Astrocyte (in vitro differentiated cells and primary cell): Measurements from ENCODE around the gene CD63. TPM values are rescaled to one million over a fixed set of nuclear protein-coding genes. Genes with fewer than 3 reads are reported as not detected.
A peak's percentile ranks its signal among the peaks of the same experiment; 100 is the strongest.

Experiments
- DNase-seq: peaks from one replicate; pipeline ENCODE4 v3.0.0-alpha.2; 2010; ENCODE audit warnings: low read depth
- FAIRE-seq: peaks from 2 replicates; lab custom pipeline; 2011; peaks lifted over from hg19 to GRCh38; lab: Jason Lieb, UNC
- H2AFZ ChIP-seq: 2 replicates; pipeline ENCODE4 v1.6.0; 2012; ENCODE audit warnings: low read depth, low read length, inconsistent platforms
- H3K27ac ChIP-seq: 2 replicates; pipeline ENCODE4 v1.5.1; 2011; ENCODE audit warnings: low read depth, low read length, inconsistent platforms
- H3K27me3 ChIP-seq: 2 replicates; pipeline ENCODE4 v1.6.0; 2011; ENCODE audit warnings: low read length, inconsistent platforms; ENCODE audit not compliant: insufficient read depth
- H3K36me3 ChIP-seq: 2 replicates; pipeline ENCODE4 v1.5.1; 2011; ENCODE audit warnings: low read length, inconsistent platforms; ENCODE audit not compliant: insufficient read depth
- H3K4me1 ChIP-seq: 2 replicates; pipeline ENCODE4 v1.5.1; 2011; ENCODE audit warnings: low read length, inconsistent platforms; ENCODE audit not compliant: insufficient read depth
- H3K4me2 ChIP-seq: 2 replicates; pipeline ENCODE4 v1.6.0; 2012; ENCODE audit warnings: low read length, inconsistent platforms
- H3K4me3 ChIP-seq: 2 replicates; pipeline ENCODE4 v1.5.1; 2011; ENCODE audit warnings: low read depth, mild to moderate bottlenecking, low read length, inconsistent platforms; ENCODE audit not compliant: insufficient read depth
- H3K79me2 ChIP-seq: 2 replicates; pipeline ENCODE4 v1.6.0; 2012; ENCODE audit warnings: mild to moderate bottlenecking, low read length, inconsistent platforms; ENCODE audit not compliant: insufficient read depth
- H3K9ac ChIP-seq: 2 replicates; pipeline ENCODE4 v1.6.0; 2012; ENCODE audit warnings: mild to moderate bottlenecking, low read length, inconsistent platforms
- H3K9me3 ChIP-seq: 2 replicates; pipeline ENCODE4 v1.5.1; 2012; ENCODE audit warnings: low read depth, mild to moderate bottlenecking, low read length, inconsistent platforms; ENCODE audit not compliant: insufficient read depth
- H4K20me1 ChIP-seq: 2 replicates; pipeline ENCODE4 v1.6.0; 2012; ENCODE audit warnings: low read length, inconsistent platforms; ENCODE audit not compliant: insufficient read depth
- H3K27ac Mint-ChIP-seq: one replicate; pipeline ENCODE4 v1.8.0; 2021; ENCODE audit warnings: mild to moderate bottlenecking, mixed read lengths; ENCODE audit not compliant: unreplicated experiment
- H3K27me3 Mint-ChIP-seq: one replicate; pipeline ENCODE4 v1.8.0; 2021; ENCODE audit warnings: low read depth, mixed read lengths; ENCODE audit not compliant: unreplicated experiment
- H3K36me3 Mint-ChIP-seq: one replicate; pipeline ENCODE4 v1.8.0; 2021; ENCODE audit warnings: low read depth, mixed read lengths; ENCODE audit not compliant: unreplicated experiment
- H3K4me1 Mint-ChIP-seq: one replicate; pipeline ENCODE4 v1.8.0; 2021; ENCODE audit warnings: low read depth, mixed read lengths; ENCODE audit not compliant: unreplicated experiment
- H3K4me3 Mint-ChIP-seq: one replicate; pipeline ENCODE4 v1.8.0; 2021; ENCODE audit warnings: mild to moderate bottlenecking, moderate library complexity, mixed read lengths; ENCODE audit not compliant: unreplicated experiment
- H3K9me3 Mint-ChIP-seq: one replicate; pipeline ENCODE4 v1.8.0; 2021; ENCODE audit warnings: mild to moderate bottlenecking, mixed read lengths; ENCODE audit not compliant: unreplicated experiment
- EZH2 ChIP-seq: IDR thresholded peaks from 2 replicates; pipeline ENCODE4 v1.6.1; 2012; ENCODE audit warnings: mild to moderate bottlenecking, low read length, inconsistent platforms; ENCODE audit not compliant: insufficient read depth
- total RNA-seq: library from RNA; stranded (reverse); gene quantifications from 2 replicates; pipeline ENCODE4 v1.2.1, GENCODE V29; 2021
- TF ChIP-seq, protein P1 (sequence below): IDR thresholded peaks from 2 replicates; pipeline ENCODE4 v1.5.1; 2011; ENCODE audit warnings: low read depth, mild to moderate bottlenecking, inconsistent platforms, low read length, moderate library complexity; ENCODE audit not compliant: insufficient read depth

CD63 gene
- total RNA-seq, 1 donor from 2014 or later, result 1,014 TPM

- H3K27ac Mint-ChIP-seq, result no peak overlapping the region
- peaks cover 26% of the 10 kb centered on the region for H3K27me3 Mint-ChIP-seq
- Histone ChIP-seq H3K4me3 (no peak overlapping the region), H4K20me1 (no peaks in the 10 kb centered on the region), H3K27ac (peak overlapping the region; percentile 55), H3K9me3 (no peaks in the 10 kb centered on the region), H3K79me2 (no peaks in the 10 kb centered on the region), H3K4me2 (peak overlapping the region; percentile 61), H3K36me3 (no peaks in the 10 kb centered on the region), H3K27me3 (peaks cover 3% of the 10 kb centered on the region), H3K4me1 (peaks cover 46% of the 10 kb centered on the region), H3K9ac (no peak overlapping the region), H2AFZ (no peak overlapping the region)
- no peak overlapping the region for H3K4me3 Mint-ChIP-seq
- DNase-seq (peak; percentile 87), FAIRE-seq (peak; percentile 66)
- TF ChIP-seq, protein P1, sequence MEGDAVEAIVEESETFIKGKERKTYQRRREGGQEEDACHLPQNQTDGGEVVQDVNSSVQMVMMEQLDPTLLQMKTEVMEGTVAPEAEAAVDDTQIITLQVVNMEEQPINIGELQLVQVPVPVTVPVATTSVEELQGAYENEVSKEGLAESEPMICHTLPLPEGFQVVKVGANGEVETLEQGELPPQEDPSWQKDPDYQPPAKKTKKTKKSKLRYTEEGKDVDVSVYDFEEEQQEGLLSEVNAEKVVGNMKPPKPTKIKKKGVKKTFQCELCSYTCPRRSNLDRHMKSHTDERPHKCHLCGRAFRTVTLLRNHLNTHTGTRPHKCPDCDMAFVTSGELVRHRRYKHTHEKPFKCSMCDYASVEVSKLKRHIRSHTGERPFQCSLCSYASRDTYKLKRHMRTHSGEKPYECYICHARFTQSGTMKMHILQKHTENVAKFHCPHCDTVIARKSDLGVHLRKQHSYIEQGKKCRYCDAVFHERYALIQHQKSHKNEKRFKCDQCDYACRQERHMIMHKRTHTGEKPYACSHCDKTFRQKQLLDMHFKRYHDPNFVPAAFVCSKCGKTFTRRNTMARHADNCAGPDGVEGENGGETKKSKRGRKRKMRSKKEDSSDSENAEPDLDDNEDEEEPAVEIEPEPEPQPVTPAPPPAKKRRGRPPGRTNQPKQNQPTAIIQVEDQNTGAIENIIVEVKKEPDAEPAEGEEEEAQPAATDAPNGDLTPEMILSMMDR, result no peak
- no peak for TF ChIP-seq EZH2
- H3K9me3 Mint-ChIP-seq, result no peaks in the 10 kb centered on the region
- H3K36me3 Mint-ChIP-seq, result no peaks in the 10 kb centered on the region
- peaks cover 33% of the 10 kb centered on the region for H3K4me1 Mint-ChIP-seq
Measured at GRCh38 chr12:55713721-55714120, 15.1 kb downstream of the CD63 start.

DNA sequence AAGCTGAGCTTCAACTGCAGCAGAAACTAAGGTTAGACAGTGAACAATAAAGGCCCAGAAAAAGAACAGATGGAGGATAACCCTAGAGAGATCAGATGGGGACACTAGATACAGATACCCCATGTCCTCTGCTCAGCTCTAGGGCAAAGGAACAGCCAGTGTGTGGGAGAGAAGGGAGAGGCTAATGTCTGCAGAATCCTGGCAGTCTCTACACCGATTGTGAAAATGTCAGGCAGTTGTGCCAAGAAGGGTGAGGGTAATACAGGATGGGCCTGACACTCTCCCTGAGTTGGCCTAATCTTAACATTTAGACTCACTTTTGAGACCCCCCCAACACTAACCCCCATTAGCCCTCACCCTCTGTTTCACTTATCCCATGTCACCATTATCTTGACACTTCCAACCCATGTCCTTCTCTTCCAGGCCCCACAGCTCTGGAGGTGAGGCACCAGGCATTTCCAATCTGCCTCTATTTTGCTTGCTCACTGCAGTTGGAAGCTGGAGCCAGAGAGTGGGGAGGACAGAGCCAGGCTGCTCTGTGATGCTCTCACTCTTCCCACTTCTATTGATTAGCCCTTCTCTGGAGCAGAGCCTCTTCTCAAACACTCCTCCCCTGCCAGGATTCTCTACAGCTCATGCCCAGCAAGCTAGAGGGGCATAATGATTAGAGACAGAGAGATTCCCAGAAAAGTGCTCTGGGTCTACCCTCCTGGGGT, 16.0 kb downstream of the CD63 start:
- no peaks in the 10 kb centered on the region for H3K79me2 ChIP-seq
- H3K27ac ChIP-seq, result no peak overlapping the region
- H3K9ac ChIP-seq, result no peak overlapping the region
- TF ChIP-seq, protein P1, result no peak
- no peak for TF ChIP-seq EZH2
- Mint-ChIP-seq H3K27me3 (peaks cover 31% of the 10 kb centered on the region), H3K27ac (no peak overlapping the region), H3K9me3 (no peaks in the 10 kb centered on the region), H3K36me3 (no peaks in the 10 kb centered on the region), H3K4me3 (no peak overlapping the region), H3K4me1 (peaks cover 30% of the 10 kb centered on the region)
- peaks cover 3% of the 10 kb centered on the region for H3K27me3 ChIP-seq
- H2AFZ ChIP-seq, result no peak overlapping the region
- no peak for FAIRE-seq
- H3K4me3 ChIP-seq, result no peak overlapping the region
- no peak overlapping the region for H3K4me2 ChIP-seq
- no peaks in the 10 kb centered on the region for H3K9me3 ChIP-seq
- no peaks in the 10 kb centered on the region for H3K36me3 ChIP-seq
- H4K20me1 ChIP-seq, result no peaks in the 10 kb centered on the region
- H3K4me1 ChIP-seq, result peaks cover 37% of the 10 kb centered on the region
- no peak for DNase-seq
